A549 (cell line): Measurements from ENCODE around the gene RAB15. TPM values are rescaled to one million over a fixed set of nuclear protein-coding genes. Genes with fewer than 3 reads are reported as not detected.
A peak's percentile ranks its signal among the peaks of the same experiment; 100 is the strongest.

Source experiments
- ATAC-seq, 2 experiments: fragments of 200-7000 bp in 1 of 2; fragments of >200 bp in 1 of 2; cut with Nextera tagmentation in 1 of 2; cut with Tn5 transposase in 1 of 2; 3 replicates each; pipeline versions ENCODE4 v1.8.0 to v1.9.1; 2018 to 2020; ENCODE audit warnings: mild to moderate bottlenecking in 1 of 2, moderate library complexity in 1 of 2
- CTCF ChIA-PET: fragments of 300-600 bp; sonication (Branson Sonifier 250); formaldehyde crosslinking; extraction: SDS; loops from one replicate; lab custom pipeline; 2021; ENCODE audit warnings: antibody characterized with exemption, inconsistent platforms; lab: Yijun Ruan, JAX
- POLR2A ChIA-PET: fragments of 350-600 bp; formaldehyde crosslinking; extraction: SDS; loops from one replicate; lab custom pipeline; 2021; ENCODE audit warnings: antibody characterized with exemption, inconsistent platforms; lab: Yijun Ruan, JAX
- DNase-seq, 2 experiments: peaks; one replicate each; pipeline versions ENCODE4 v3.0.0 to v3.0.0-alpha.2; 2011 to 2016; ENCODE audit warnings: low read depth in 1 of 2, low spot score in 1 of 2
- FAIRE-seq: peaks from 2 replicates; lab custom pipeline; 2011; peaks lifted over from hg19 to GRCh38; lab: Jason Lieb, UNC
- H3K27ac ChIP-seq, 2 experiments: fragments of >200 bp; sonication (Bioruptor Twin); formaldehyde crosslinking; 3 replicates each; pipeline ENCODE4 v1.5.1; 2016 to 2017
- H3K4me1 ChIP-seq: fragments of >200 bp; sonication (Bioruptor Twin); formaldehyde crosslinking; 3 replicates; pipeline ENCODE4 v1.6.1; 2016
- H3K4me2 ChIP-seq: fragments of >200 bp; sonication (Bioruptor Twin); formaldehyde crosslinking; 3 replicates; pipeline ENCODE4 v1.6.1; 2016
- H3K4me3 ChIP-seq: fragments of >200 bp; sonication (Bioruptor Twin); formaldehyde crosslinking; 3 replicates; pipeline ENCODE4 v1.5.1; 2016
- H3K9me3 ChIP-seq: fragments of >200 bp; sonication (Bioruptor Twin); formaldehyde crosslinking; 3 replicates; pipeline ENCODE4 v1.6.1; 2016
- CBX2 ChIP-seq: fragments of 200-600 bp; sonication (generic); IDR thresholded peaks from 2 replicates; pipeline ENCODE4 v1.6.1; 2016; ENCODE audit warnings: low read depth, mild to moderate bottlenecking, borderline replicate concordance
- CHD2 ChIP-seq: fragments of 150-350 bp; IDR thresholded peaks from 2 replicates; pipeline ENCODE4 v1.6.1; 2014; ENCODE audit warnings: low read length; ENCODE audit not compliant: partially characterized antibody
- EHMT2 ChIP-seq: fragments of 200-600 bp; sonication (generic); IDR thresholded peaks from 2 replicates; pipeline ENCODE4 v1.6.1; 2016; ENCODE audit warnings: antibody characterized with exemption, low read depth, mild to moderate bottlenecking, moderate library complexity
- EP300 ChIP-seq, 2 experiments: fragments of >200 bp; sonication (Bioruptor Twin); formaldehyde crosslinking; IDR thresholded peaks; 2 replicates in 1 of 2; 3 replicates in 1 of 2; pipeline ENCODE4 v1.6.1; 2016 to 2017
- JUN ChIP-seq, 2 experiments: fragments of >200 bp; sonication (Bioruptor Twin); formaldehyde crosslinking; IDR thresholded peaks; 2 replicates in 1 of 2; 3 replicates in 1 of 2; pipeline ENCODE4 v1.6.1; 2016 to 2017
- KDM5A ChIP-seq: fragments of 200-600 bp; sonication (generic); IDR thresholded peaks from 2 replicates; pipeline ENCODE4 v1.6.1; 2016; ENCODE audit warnings: antibody characterized with exemption, mild to moderate bottlenecking
- MYC ChIP-seq: IDR thresholded peaks from 2 replicates; pipeline ENCODE4 v1.6.1; 2012; ENCODE audit warnings: mild to moderate bottlenecking, inconsistent platforms, low read length, improper control_type of control experiment, borderline replicate concordance
- NR3C1 ChIP-seq: fragments of >200 bp; sonication (Bioruptor Twin); formaldehyde crosslinking; IDR thresholded peaks from 3 replicates; pipeline ENCODE4 v1.6.1; 2017
- PHF8 ChIP-seq: fragments of 200-600 bp; sonication (generic); IDR thresholded peaks from 2 replicates; pipeline ENCODE4 v1.6.1; 2016; ENCODE audit warnings: low read depth, mild to moderate bottlenecking, antibody characterized with exemption, moderate library complexity, borderline replicate concordance
- POLR2AphosphoS2 ChIP-seq: conservative IDR thresholded peaks from 2 replicates; pipeline ENCODE4 v1.6.1; 2012; ENCODE audit warnings: low read length, improper control_type of control experiment, inconsistent platforms
- RAD21 ChIP-seq, 2 experiments: fragments of >200 bp in 1 of 2; sonication (Bioruptor Twin) in 1 of 2; formaldehyde crosslinking in 1 of 2; IDR thresholded peaks in 1 of 2; conservative IDR thresholded peaks in 1 of 2; 2 replicates in 1 of 2; 3 replicates in 1 of 2; pipeline ENCODE4 v1.6.1; 2012 to 2018; ENCODE audit warnings: inconsistent platforms in 1 of 2
- RARB ChIP-seq: fragments of 250-450 bp; sonication (Bioruptor Pico); IDR thresholded peaks from 2 replicates; pipeline ENCODE4 v1.8.0; 2021; ENCODE audit warnings: mild to moderate bottlenecking, moderate library complexity
- SMC3 ChIP-seq: fragments of >200 bp; sonication (Bioruptor Twin); formaldehyde crosslinking; IDR thresholded peaks from 3 replicates; pipeline ENCODE4 v1.6.1; 2018; ENCODE audit warnings: inconsistent platforms
- SREBF2 ChIP-seq: fragments of 450-650 bp; IDR thresholded peaks from 2 replicates; pipeline ENCODE4 v1.6.1; 2014; ENCODE audit warnings: mild to moderate bottlenecking, moderate library complexity
- WGBS: methylation state at CpG from one replicate; pipeline ENCODE4 v1.1.6; 2017; ENCODE audit errors: missing lambda C conversion rate; 5-methylcytosine and 5-hydroxymethylcytosine counted together
- polyA plus RNA-seq, 4 experiments: library from polyadenylated mRNA; depleted of rRNA in 3 of 4; stranded (reverse); fragments of >200 nt; fragmentation: RNase III in 1 of 4; extraction: RNeasy Plus Mini Kit Qiagen cat#74134 plus additional on column Dnase treatment in 1 of 4; gene quantifications; 2 replicates in 3 of 4; 3 replicates in 1 of 4; pipeline ENCODE4 v1.2.3, GENCODE V29; 2011 to 2017
- TF ChIP-seq, protein P1 (sequence below): fragments of >200 bp; sonication (Bioruptor Twin); formaldehyde crosslinking; IDR thresholded peaks from 3 replicates; pipeline ENCODE4 v1.5.1; 2016
- TF ChIP-seq, protein P2 (sequence below): fragments of 150-350 bp; IDR thresholded peaks from 2 replicates; pipeline ENCODE4 v1.6.1; 2014; ENCODE audit warnings: low read depth, mild to moderate bottlenecking, low read length
- TF ChIP-seq, protein P3 (sequence below): fragments of >200 bp; sonication (Bioruptor Twin); formaldehyde crosslinking; IDR thresholded peaks from 2 replicates; pipeline ENCODE4 v1.6.1; 2016
- TF ChIP-seq, protein P4 (sequence below): fragments of 250-450 bp; sonication (Bioruptor Pico); IDR thresholded peaks from 2 replicates; pipeline ENCODE4 v1.5.0; 2021; ENCODE audit warnings: mild to moderate bottlenecking, moderate library complexity, borderline replicate concordance
- TF ChIP-seq, protein P5 (sequence below): IDR thresholded peaks from 2 replicates; pipeline ENCODE4 v1.6.1; 2012
- TF ChIP-seq, protein P6 (sequence below): fragments of >200 bp; sonication (Bioruptor Twin); formaldehyde crosslinking; IDR thresholded peaks from 3 replicates; pipeline ENCODE4 v1.6.1; 2016
- TF ChIP-seq, protein P7 (sequence below): IDR thresholded peaks from 2 replicates; pipeline ENCODE4 v1.6.1; 2012; ENCODE audit warnings: low read depth, borderline replicate concordance

RAB15 gene
- polyA plus RNA-seq, 2 of the 4 experiments (the other 2 are of a cell fraction), result 32.2 to 35.1 TPM

DNA sequence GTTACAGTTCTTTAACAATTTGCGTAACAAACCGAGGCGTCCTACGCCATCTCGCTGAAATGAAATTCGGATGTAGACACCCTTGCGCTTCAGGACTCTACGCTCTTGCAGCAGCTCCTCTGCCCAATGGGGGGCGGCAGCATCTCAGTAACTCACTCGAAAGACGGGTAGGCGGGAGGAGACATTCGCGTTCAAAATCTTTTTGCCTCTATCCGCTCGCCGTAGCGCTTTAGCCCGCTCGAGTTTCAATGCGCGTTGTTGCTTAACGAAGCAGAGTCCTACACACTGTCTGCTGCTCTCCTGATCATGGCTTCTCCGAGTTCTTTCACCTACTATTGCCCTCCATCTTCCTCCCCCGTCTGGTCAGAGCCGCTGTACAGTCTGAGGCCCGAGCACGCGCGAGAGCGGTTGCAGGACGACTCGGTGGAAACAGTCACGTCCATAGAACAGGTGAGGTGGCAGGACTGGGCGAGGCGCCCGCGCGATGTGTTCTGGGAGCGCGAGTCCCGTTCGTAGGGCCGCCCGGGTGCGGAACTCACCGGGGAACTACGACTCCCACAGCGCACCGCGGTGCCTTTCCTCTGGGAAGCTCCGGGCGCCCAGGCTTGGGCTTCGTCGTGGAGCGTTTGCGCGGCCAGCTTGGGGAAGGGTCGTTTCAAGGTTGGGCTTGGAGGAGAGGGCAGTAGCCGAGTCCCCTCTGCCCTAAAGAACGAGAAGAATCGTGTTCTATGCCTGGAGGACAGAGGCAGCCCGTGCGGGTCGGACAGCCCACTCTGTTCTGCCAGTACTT, 14.7 kb upstream of the RAB15 start, which contains the start of gene FNTB (continued):
- peak in 1 of 2 experiments; percentile 23; a peak in 1 of 5 replicates for TF ChIP-seq EP300 (IDR thresholded peaks at IDR 0.05)
- peak; percentile 82 to 92; a peak in 4 of 5 replicates for TF ChIP-seq JUN (IDR thresholded peaks at IDR 0.05)
- TF ChIP-seq RARB (CRISPR knock-in tag), result no peak
- TF ChIP-seq CBX2, result no peak
- TF ChIP-seq NR3C1, result no peak

DNA sequence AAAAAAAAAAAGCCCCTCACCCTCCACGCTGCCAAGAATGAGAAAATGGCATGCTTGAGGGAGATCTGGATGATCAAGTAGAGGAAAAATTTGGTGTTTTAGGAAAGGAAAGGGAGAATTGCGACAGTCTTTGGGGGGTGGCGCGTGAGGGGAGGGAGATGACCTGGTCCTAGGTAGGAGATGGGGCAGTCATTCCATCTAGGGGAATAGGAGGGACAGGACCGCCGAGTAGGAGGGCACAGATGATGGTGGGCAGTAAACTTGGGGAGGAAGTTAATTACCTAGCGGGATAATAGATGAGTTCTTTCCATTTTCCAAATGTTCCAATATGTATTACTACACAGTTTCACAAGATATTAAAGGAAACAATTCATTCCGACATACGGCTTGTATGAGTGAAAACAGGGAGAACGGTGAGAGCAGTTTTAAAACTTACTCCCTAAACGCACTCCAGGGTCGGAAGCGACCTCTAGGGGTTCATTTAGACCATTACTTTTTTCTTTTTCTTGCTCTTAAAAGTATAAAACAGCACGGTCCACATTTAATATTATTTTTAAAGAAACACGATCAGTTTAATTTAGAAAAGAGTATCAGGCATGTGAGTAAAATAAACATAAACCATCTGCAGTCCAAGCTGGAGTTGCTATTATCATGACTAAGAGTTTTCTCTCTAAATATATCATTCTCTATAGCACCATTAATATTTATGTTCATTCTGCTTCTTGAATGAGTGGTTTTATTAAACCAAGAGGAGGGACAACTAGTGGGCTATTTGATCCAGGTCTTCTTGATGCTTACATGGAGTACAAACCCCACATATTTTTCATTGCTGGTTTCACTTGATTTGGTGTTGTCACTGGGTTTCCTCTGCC, 11.5 kb upstream of the RAB15 start:
- peak overlapping the region; percentile 8 to 45; a peak in 2 of 6 replicates for H3K27ac ChIP-seq
- no peak for FAIRE-seq
- peak; percentile 18 to 31; a peak in 3 of 6 replicates for ATAC-seq
- peaks cover 25% of the 10 kb centered on the region for H3K4me1 ChIP-seq
- POLR2A ChIA-PET, result interaction anchor here (0.7 kb wide), 1 partner anchor 65 kb away, joined by 7 read pairs; no protein-coding TSS in a partner anchor
- TF ChIP-seq MYC (no peak), RAD21 (conservative IDR thresholded peaks at IDR 0.05 in 1 of 2, IDR thresholded peaks at IDR 0.05 in 1 of 2) (peak; percentile 74 to 81), EHMT2 (no peak), SMC3 (peak; percentile 43; the same call in 2 of the 3 replicates), CHD2 (no peak)
- TF ChIP-seq, protein P1, sequence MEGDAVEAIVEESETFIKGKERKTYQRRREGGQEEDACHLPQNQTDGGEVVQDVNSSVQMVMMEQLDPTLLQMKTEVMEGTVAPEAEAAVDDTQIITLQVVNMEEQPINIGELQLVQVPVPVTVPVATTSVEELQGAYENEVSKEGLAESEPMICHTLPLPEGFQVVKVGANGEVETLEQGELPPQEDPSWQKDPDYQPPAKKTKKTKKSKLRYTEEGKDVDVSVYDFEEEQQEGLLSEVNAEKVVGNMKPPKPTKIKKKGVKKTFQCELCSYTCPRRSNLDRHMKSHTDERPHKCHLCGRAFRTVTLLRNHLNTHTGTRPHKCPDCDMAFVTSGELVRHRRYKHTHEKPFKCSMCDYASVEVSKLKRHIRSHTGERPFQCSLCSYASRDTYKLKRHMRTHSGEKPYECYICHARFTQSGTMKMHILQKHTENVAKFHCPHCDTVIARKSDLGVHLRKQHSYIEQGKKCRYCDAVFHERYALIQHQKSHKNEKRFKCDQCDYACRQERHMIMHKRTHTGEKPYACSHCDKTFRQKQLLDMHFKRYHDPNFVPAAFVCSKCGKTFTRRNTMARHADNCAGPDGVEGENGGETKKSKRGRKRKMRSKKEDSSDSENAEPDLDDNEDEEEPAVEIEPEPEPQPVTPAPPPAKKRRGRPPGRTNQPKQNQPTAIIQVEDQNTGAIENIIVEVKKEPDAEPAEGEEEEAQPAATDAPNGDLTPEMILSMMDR, result peak; percentile 84
- TF ChIP-seq, protein P2, sequence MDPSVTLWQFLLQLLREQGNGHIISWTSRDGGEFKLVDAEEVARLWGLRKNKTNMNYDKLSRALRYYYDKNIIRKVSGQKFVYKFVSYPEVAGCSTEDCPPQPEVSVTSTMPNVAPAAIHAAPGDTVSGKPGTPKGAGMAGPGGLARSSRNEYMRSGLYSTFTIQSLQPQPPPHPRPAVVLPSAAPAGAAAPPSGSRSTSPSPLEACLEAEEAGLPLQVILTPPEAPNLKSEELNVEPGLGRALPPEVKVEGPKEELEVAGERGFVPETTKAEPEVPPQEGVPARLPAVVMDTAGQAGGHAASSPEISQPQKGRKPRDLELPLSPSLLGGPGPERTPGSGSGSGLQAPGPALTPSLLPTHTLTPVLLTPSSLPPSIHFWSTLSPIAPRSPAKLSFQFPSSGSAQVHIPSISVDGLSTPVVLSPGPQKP, result no peak
- 14% methylated on average over 15 of the region's 15 CpGs for WGBS
- CTCF ChIA-PET, result interaction anchor here (0.7 to 2.7 kb wide), 12 partner anchors 8 to 184 kb away, joined by 3 to 13 read pairs (median 4); partner anchors contain the start of genes CHURC1 and MAX
- H3K4me3 ChIP-seq, result peak overlapping the region; percentile 22; the same call in 2 of the 3 replicates
- no peaks in the 10 kb centered on the region for H3K9me3 ChIP-seq
- peak overlapping the region; percentile 65 for H3K4me2 ChIP-seq
- DNase-seq, result peak; percentile 55 to 70

DNA sequence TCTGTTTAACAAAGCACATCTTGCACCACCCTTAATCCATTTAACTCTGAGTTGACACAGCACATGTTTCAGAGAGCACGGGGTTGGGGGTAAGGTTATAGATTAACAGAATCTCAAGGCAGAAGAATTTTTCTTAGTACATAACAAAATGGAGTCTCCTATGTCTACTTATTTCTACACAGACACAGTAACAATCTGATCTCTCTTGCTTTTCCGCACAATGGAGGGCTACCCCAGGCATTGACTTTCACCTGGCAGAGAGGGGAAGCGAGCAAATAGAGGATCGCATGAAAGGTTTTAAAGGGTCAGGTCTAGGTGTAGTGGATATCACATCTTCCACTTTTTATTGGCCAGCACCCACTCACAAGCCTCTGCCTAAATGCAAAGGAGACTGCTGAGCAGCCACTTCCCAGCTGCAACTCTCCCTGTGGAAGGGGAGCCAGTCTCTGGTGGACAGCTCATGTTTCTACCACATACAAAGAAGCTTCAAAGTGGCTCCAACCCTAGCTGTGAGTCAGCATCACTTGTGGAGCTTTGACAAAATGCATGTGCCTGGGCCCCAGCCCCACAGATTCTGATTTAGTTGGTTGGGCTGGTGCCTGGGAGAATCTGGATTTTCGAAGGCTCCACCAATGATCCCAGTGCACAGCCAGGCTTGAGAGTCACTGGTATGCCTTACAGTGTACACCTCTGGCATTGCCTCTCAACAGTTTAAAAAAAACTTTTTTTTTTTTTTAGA, 7.4 kb upstream of the RAB15 start:
- FAIRE-seq (no peak), ATAC-seq (peak; percentile 57; a peak in 5 of 6 replicates), DNase-seq (peak in 1 of 2 experiments; percentile 45)
- H3K4me3 ChIP-seq, result no peak overlapping the region
- H3K4me1 ChIP-seq, result peaks cover 18% of the 10 kb centered on the region
- POLR2A ChIA-PET, result no interaction called here
- CTCF ChIA-PET, result interaction anchor here (0.8 to 2.9 kb wide), 3 partner anchors 9 to 46 kb away, joined by 3 to 11 read pairs (median 8); no protein-coding TSS in a partner anchor
- H3K4me2 ChIP-seq, result peak overlapping the region; percentile 65
- no peaks in the 10 kb centered on the region for H3K9me3 ChIP-seq
- peak overlapping the region; percentile 81 to 86 for H3K27ac ChIP-seq
- 43% methylated on average over 5 of the region's 5 CpGs for WGBS
- TF ChIP-seq, protein P3, sequence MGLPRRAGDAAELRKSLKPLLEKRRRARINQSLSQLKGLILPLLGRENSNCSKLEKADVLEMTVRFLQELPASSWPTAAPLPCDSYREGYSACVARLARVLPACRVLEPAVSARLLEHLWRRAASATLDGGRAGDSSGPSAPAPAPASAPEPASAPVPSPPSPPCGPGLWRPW, result no peak
- TF ChIP-seq, protein P4, sequence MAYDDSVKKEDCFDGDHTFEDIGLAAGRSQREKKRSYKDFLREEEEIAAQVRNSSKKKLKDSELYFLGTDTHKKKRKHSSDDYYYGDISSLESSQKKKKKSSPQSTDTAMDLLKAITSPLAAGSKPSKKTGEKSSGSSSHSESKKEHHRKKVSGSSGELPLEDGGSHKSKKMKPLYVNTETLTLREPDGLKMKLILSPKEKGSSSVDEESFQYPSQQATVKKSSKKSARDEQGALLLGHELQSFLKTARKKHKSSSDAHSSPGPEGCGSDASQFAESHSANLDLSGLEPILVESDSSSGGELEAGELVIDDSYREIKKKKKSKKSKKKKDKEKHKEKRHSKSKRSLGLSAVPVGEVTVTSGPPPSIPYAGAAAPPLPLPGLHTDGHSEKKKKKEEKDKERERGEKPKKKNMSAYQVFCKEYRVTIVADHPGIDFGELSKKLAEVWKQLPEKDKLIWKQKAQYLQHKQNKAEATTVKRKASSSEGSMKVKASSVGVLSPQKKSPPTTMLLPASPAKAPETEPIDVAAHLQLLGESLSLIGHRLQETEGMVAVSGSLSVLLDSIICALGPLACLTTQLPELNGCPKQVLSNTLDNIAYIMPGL, result no peak
- TF ChIP-seq SREBF2 (no peak), KDM5A (no peak), PHF8 (no peak), POLR2AphosphoS2 (no peak), CHD2 (no peak)
- TF ChIP-seq, protein P5, sequence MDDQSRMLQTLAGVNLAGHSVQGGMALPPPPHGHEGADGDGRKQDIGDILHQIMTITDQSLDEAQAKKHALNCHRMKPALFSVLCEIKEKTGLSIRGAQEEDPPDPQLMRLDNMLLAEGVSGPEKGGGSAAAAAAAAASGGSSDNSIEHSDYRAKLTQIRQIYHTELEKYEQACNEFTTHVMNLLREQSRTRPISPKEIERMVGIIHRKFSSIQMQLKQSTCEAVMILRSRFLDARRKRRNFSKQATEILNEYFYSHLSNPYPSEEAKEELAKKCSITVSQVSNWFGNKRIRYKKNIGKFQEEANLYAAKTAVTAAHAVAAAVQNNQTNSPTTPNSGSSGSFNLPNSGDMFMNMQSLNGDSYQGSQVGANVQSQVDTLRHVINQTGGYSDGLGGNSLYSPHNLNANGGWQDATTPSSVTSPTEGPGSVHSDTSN, result no peak
- TF ChIP-seq, protein P6, sequence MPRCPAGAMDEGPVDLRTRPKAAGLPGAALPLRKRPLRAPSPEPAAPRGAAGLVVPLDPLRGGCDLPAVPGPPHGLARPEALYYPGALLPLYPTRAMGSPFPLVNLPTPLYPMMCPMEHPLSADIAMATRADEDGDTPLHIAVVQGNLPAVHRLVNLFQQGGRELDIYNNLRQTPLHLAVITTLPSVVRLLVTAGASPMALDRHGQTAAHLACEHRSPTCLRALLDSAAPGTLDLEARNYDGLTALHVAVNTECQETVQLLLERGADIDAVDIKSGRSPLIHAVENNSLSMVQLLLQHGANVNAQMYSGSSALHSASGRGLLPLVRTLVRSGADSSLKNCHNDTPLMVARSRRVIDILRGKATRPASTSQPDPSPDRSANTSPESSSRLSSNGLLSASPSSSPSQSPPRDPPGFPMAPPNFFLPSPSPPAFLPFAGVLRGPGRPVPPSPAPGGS, result no peak
- TF ChIP-seq, protein P7, sequence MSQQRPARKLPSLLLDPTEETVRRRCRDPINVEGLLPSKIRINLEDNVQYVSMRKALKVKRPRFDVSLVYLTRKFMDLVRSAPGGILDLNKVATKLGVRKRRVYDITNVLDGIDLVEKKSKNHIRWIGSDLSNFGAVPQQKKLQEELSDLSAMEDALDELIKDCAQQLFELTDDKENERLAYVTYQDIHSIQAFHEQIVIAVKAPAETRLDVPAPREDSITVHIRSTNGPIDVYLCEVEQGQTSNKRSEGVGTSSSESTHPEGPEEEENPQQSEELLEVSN, result no peak
